H9 (cell line): ENCODE measurements around the gene OVAAL. TPM values are rescaled to one million over a fixed set of nuclear protein-coding genes. Genes with fewer than 3 reads are reported as not detected.

Source experiments
- DNase-seq: peaks from one replicate; pipeline ENCODE4 v3.0.0-alpha.2; 2017
- H2AFZ ChIP-seq: one replicate; pipeline ENCODE4 v1.6.1; 2013; ENCODE audit warnings: mild to moderate bottlenecking, low read length, control low read depth, moderate library complexity
- H2AK5ac ChIP-seq: 2 replicates; pipeline ENCODE4 v1.6.1; 2013; ENCODE audit warnings: low read length, control low read depth, mixed read lengths; ENCODE audit not compliant: insufficient read length
- H2BK120ac ChIP-seq: one replicate; pipeline ENCODE4 v1.6.1; 2013; ENCODE audit warnings: low read depth, mild to moderate bottlenecking, low read length, control low read depth, inconsistent platforms; ENCODE audit not compliant: poor library complexity, severe bottlenecking
- H2BK12ac ChIP-seq: 2 replicates; pipeline ENCODE4 v1.6.1; 2013; ENCODE audit warnings: low read length, control low read depth, mixed read lengths, low read depth; ENCODE audit not compliant: insufficient read length
- H2BK15ac ChIP-seq: 2 replicates; pipeline ENCODE4 v1.6.1; 2013; ENCODE audit warnings: low read depth, low read length, control low read depth
- H2BK20ac ChIP-seq: one replicate; pipeline ENCODE4 v1.6.1; 2013; ENCODE audit warnings: low read depth, mild to moderate bottlenecking, low read length, control low read depth, inconsistent platforms; ENCODE audit not compliant: poor library complexity, severe bottlenecking
- H2BK5ac ChIP-seq: 2 replicates; pipeline ENCODE4 v1.6.1; 2013; ENCODE audit warnings: low read length, control low read depth, mixed read lengths; ENCODE audit not compliant: insufficient read length
- H3K14ac ChIP-seq: 2 replicates; pipeline ENCODE4 v1.6.1; 2013; ENCODE audit warnings: low read length, control low read depth; ENCODE audit not compliant: insufficient read depth
- H3K18ac ChIP-seq: 2 replicates; pipeline ENCODE4 v1.6.1; 2013; ENCODE audit warnings: low read depth, mild to moderate bottlenecking, mixed read lengths, low read length, control low read depth; ENCODE audit not compliant: insufficient read length
- H3K23ac ChIP-seq: 2 replicates; pipeline ENCODE4 v1.6.1; 2013; ENCODE audit warnings: low read length, control low read depth, mixed read lengths, low read depth; ENCODE audit not compliant: insufficient read length
- H3K23me2 ChIP-seq: 2 replicates; pipeline ENCODE4 v1.6.1; 2013; ENCODE audit warnings: low read depth, mild to moderate bottlenecking, mixed read lengths, low read length, control low read depth; ENCODE audit not compliant: insufficient read length, poor library complexity, severe bottlenecking
- H3K27ac ChIP-seq: 2 replicates; pipeline ENCODE4 v1.5.1; 2013; ENCODE audit warnings: low read length, control low read depth, mixed read lengths, low read depth; ENCODE audit not compliant: insufficient read length
- H3K27me3 ChIP-seq: 2 replicates; pipeline ENCODE4 v1.6.1; 2013; ENCODE audit warnings: low read length, control low read depth, inconsistent platforms; ENCODE audit not compliant: insufficient read depth
- H3K4ac ChIP-seq: 2 replicates; pipeline ENCODE4 v1.6.1; 2013; ENCODE audit warnings: low read depth, mild to moderate bottlenecking, control low read depth, inconsistent platforms, low read length, moderate library complexity
- H3K4me1 ChIP-seq: 2 replicates; pipeline ENCODE4 v1.6.1; 2013; ENCODE audit warnings: low read length, control low read depth, inconsistent platforms; ENCODE audit not compliant: insufficient read depth
- H3K4me2 ChIP-seq: 2 replicates; pipeline ENCODE4 v1.6.1; 2013; ENCODE audit warnings: low read length, control low read depth, mixed read lengths; ENCODE audit not compliant: insufficient read length, insufficient read depth
- H3K56ac ChIP-seq: 2 replicates; pipeline ENCODE4 v1.6.1; 2013; ENCODE audit warnings: low read depth, mild to moderate bottlenecking, mixed read lengths, low read length, control low read depth; ENCODE audit not compliant: insufficient read length
- H3K79me1 ChIP-seq: 2 replicates; pipeline ENCODE4 v1.6.1; 2013; ENCODE audit warnings: low read depth, mild to moderate bottlenecking, moderate library complexity, low read length, control low read depth, inconsistent platforms; ENCODE audit not compliant: insufficient read depth, poor library complexity, severe bottlenecking
- H3K79me2 ChIP-seq: 2 replicates; pipeline ENCODE4 v1.6.1; 2013; ENCODE audit warnings: low read length, control low read depth, inconsistent platforms; ENCODE audit not compliant: insufficient read depth
- H3K9ac ChIP-seq: 2 replicates; pipeline ENCODE4 v1.6.1; 2013; ENCODE audit warnings: low read length, control low read depth, mixed read lengths; ENCODE audit not compliant: insufficient read length; ENCODE audit errors: extremely low read depth
- H3K9me3 ChIP-seq: one replicate; pipeline ENCODE4 v1.6.1; 2013; ENCODE audit warnings: low read depth, low read length, inconsistent platforms; ENCODE audit not compliant: control insufficient read depth
- H3T11ph ChIP-seq: one replicate; pipeline ENCODE4 v1.6.1; 2013; ENCODE audit warnings: mild to moderate bottlenecking, low read length, control low read depth, inconsistent platforms
- H4K20me1 ChIP-seq: one replicate; pipeline ENCODE4 v1.6.1; 2013; ENCODE audit not compliant: control insufficient read depth, insufficient read length, insufficient read depth
- H4K5ac ChIP-seq: 2 replicates; pipeline ENCODE4 v1.6.1; 2013; ENCODE audit warnings: low read depth, mild to moderate bottlenecking, mixed read lengths, low read length, control low read depth; ENCODE audit not compliant: insufficient read length
- H4K8ac ChIP-seq: replicated peaks from 2 replicates; pipeline ENCODE4 v1.6.1; 2013; ENCODE audit warnings: low read length, control low read depth, mixed read lengths, low read depth; ENCODE audit not compliant: insufficient read length
- H4K91ac ChIP-seq: 2 replicates; pipeline ENCODE4 v1.6.1; 2013; ENCODE audit warnings: low read depth, mild to moderate bottlenecking, moderate library complexity, mixed read lengths, low read length, control low read depth; ENCODE audit not compliant: insufficient read length
- H3K27ac Mint-ChIP-seq, 3 experiments: 2 replicates in 2 of 3; 3 replicates in 1 of 3; pipeline ENCODE4 v1.8.0; 2020 to 2021; ENCODE audit warnings: mixed read lengths in 3 of 3, mild to moderate bottlenecking in 1 of 3, moderate library complexity in 1 of 3
- H3K27me3 Mint-ChIP-seq: 2 replicates; pipeline ENCODE4 v1.8.0; 2021; ENCODE audit warnings: low read depth, mild to moderate bottlenecking, moderate library complexity, mixed read lengths
- H3K36me3 Mint-ChIP-seq, 3 experiments: 2 replicates in 2 of 3; 3 replicates in 1 of 3; pipeline ENCODE4 v1.8.0; 2020 to 2021; ENCODE audit warnings: low read depth in 3 of 3, mixed read lengths in 3 of 3; ENCODE audit not compliant: insufficient read depth in 1 of 3
- H3K4me1 Mint-ChIP-seq, 2 experiments: 2 replicates each; pipeline ENCODE4 v1.8.0; 2020; ENCODE audit warnings: mixed read lengths in 2 of 2
- H3K4me3 Mint-ChIP-seq, 2 experiments: 2 replicates in 1 of 2; 3 replicates in 1 of 2; pipeline ENCODE4 v1.8.0; 2020 to 2021; ENCODE audit warnings: mild to moderate bottlenecking in 2 of 2, mixed read lengths in 2 of 2, moderate library complexity in 1 of 2
- H3K9me3 Mint-ChIP-seq, 2 experiments: 2 replicates in 1 of 2; 3 replicates in 1 of 2; pipeline ENCODE4 v1.8.0; 2020; ENCODE audit warnings: mild to moderate bottlenecking in 2 of 2, mixed read lengths in 2 of 2, moderate library complexity in 1 of 2
- WGBS: extraction: QIAGEN DNeasy Blood & Tissue Kit; methylation state at CpG from one replicate; pipeline ENCODE4 v1.1.7; 2013; ENCODE audit warnings: missing lambda C conversion rate, low lambda C conversion rate, mixed read lengths; ENCODE audit not compliant: insufficient read length; ENCODE audit errors: extremely low coverage; 5-methylcytosine and 5-hydroxymethylcytosine counted together
- total RNA-seq: library from RNA; stranded (reverse); gene quantifications from 2 replicates; pipeline ENCODE4 v1.2.1, GENCODE V29; 2021
- TF ChIP-seq, protein P1 (sequence below): fragments of 200-600 bp; sonication (generic); conservative IDR thresholded peaks from 3 replicates; pipeline ENCODE4 v1.8.0; 2021; ENCODE audit warnings: antibody characterized with exemption, mild to moderate bottlenecking

Gene OVAAL
- total RNA-seq, 1 experiment from 2014 or later = not detected

DNA sequence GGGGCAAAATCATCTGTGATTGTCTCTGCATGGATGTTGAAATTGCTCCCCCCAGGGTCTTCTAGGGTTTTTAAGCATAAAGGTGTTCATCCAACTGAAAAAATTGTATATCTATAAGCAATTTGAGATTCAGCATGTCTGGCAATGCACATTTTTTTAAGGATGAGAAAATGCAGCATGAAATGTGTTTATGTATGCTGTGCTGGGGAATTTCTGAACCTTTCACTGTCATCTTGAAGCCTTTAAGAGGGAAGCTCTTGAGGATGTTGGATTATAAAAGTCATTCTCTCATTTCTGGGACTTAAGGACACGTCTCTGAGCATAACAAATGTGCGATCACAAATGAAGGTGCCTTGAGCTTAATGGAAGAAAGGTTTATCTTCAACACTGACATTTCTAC lies 9.4 kb downstream of the OVAAL start:
- H2BK20ac ChIP-seq = no peak overlapping the region
- H3K4me2 ChIP-seq = no peak overlapping the region
- H3K27ac ChIP-seq = no peak overlapping the region
- no peak overlapping the region for H3T11ph ChIP-seq
- no peaks in the 10 kb centered on the region for H3K4me1 ChIP-seq
- H3K27me3 Mint-ChIP-seq = peaks cover 5% of the 10 kb centered on the region
- H3K18ac ChIP-seq = no peak overlapping the region
- H4K8ac ChIP-seq = no peak overlapping the region
- H3K14ac ChIP-seq = no peak overlapping the region
- H2AFZ ChIP-seq = no peak overlapping the region
- H3K9me3 Mint-ChIP-seq = no peaks in the 10 kb centered on the region
- peaks cover 3% of the 10 kb centered on the region; the same call in 1 of the 2 replicates for H3K27me3 ChIP-seq
- no peak overlapping the region for H3K4me3 Mint-ChIP-seq
- no peaks in the 10 kb centered on the region for H3K79me2 ChIP-seq
- no peaks in the 10 kb centered on the region for H4K20me1 ChIP-seq
- H3K23ac ChIP-seq = no peak overlapping the region
- H3K4me1 Mint-ChIP-seq = peaks cover 0 to under 1% of the 10 kb centered on the region in 2 experiments; a peak in 1 of 4 replicates
- H3K9me3 ChIP-seq = no peaks in the 10 kb centered on the region
- H3K79me1 ChIP-seq = no peaks in the 10 kb centered on the region
- H2BK120ac ChIP-seq = no peak overlapping the region
- no peaks in the 10 kb centered on the region for H3K36me3 Mint-ChIP-seq
- no peak overlapping the region for H2BK5ac ChIP-seq
- DNase-seq = no peak
- no peak overlapping the region for H2BK12ac ChIP-seq
- H3K9ac ChIP-seq = no peak overlapping the region
- no peak overlapping the region for H4K91ac ChIP-seq
- no peak overlapping the region for H4K5ac ChIP-seq
- no peak overlapping the region for H3K4ac ChIP-seq
- TF ChIP-seq, protein P1, sequence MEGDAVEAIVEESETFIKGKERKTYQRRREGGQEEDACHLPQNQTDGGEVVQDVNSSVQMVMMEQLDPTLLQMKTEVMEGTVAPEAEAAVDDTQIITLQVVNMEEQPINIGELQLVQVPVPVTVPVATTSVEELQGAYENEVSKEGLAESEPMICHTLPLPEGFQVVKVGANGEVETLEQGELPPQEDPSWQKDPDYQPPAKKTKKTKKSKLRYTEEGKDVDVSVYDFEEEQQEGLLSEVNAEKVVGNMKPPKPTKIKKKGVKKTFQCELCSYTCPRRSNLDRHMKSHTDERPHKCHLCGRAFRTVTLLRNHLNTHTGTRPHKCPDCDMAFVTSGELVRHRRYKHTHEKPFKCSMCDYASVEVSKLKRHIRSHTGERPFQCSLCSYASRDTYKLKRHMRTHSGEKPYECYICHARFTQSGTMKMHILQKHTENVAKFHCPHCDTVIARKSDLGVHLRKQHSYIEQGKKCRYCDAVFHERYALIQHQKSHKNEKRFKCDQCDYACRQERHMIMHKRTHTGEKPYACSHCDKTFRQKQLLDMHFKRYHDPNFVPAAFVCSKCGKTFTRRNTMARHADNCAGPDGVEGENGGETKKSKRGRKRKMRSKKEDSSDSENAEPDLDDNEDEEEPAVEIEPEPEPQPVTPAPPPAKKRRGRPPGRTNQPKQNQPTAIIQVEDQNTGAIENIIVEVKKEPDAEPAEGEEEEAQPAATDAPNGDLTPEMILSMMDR = no peak
- no peak overlapping the region for H3K27ac Mint-ChIP-seq
- no peak overlapping the region for H2AK5ac ChIP-seq
- WGBS = no CpG with 5 or more reads among the region's 2 CpGs
- no peaks in the 10 kb centered on the region for H3K23me2 ChIP-seq
- H2BK15ac ChIP-seq = no peak overlapping the region
- H3K56ac ChIP-seq = no peak overlapping the region
